LNCaP clone FGC (cell line): ENCODE measurements around the gene ARMS2.

Source experiments
- DNase-seq: peaks from one replicate; pipeline ENCODE4 v3.0.0-alpha.2; 2011; ENCODE audit warnings: low read depth
- H3K4me3 ChIP-seq: 2 replicates; pipeline ENCODE4 v1.5.1; 2011; ENCODE audit warnings: mild to moderate bottlenecking, low read depth, low read length, control low read depth
- CTCF ChIP-seq: IDR thresholded peaks from 2 replicates; pipeline ENCODE4 v1.5.1; 2012; ENCODE audit warnings: mild to moderate bottlenecking; ENCODE audit not compliant: control insufficient read depth, insufficient read depth; ENCODE audit errors: extremely low read depth

ARMS2 gene

GRCh38 chr10:122420624-122421007, 33.8 kb upstream of the ARMS2 start:
- no peak for TF ChIP-seq CTCF
- no peak for DNase-seq
- no peak overlapping the region for H3K4me3 ChIP-seq

GRCh38 chr10:122421054-122421625, 33.3 kb upstream of the ARMS2 start:
- no peak overlapping the region for H3K4me3 ChIP-seq
- TF ChIP-seq CTCF: no peak
- DNase-seq: no peak

GRCh38 chr10:122421742-122422141, 32.7 kb upstream of the ARMS2 start:
- TF ChIP-seq CTCF: no peak
- peak; percentile 25 for DNase-seq
- no peak overlapping the region for H3K4me3 ChIP-seq

GRCh38 chr10:122422266-122422989, 32.0 kb upstream of the ARMS2 start:
- H3K4me3 ChIP-seq: no peak overlapping the region
- TF ChIP-seq CTCF: no peak
- no peak for DNase-seq

- DNase-seq: no peak
- H3K4me3 ChIP-seq: no peak overlapping the region
- TF ChIP-seq CTCF: no peak
Observed at GRCh38 chr10:122424059-122424458, 30.4 kb upstream of the ARMS2 start.

GRCh38 chr10:122426829-122427228, 27.6 kb upstream of the ARMS2 start:
- no peak for TF ChIP-seq CTCF
- DNase-seq: no peak
- H3K4me3 ChIP-seq: no peak overlapping the region

GRCh38 chr10:122427280-122427679, 27.2 kb upstream of the ARMS2 start:
- no peak for DNase-seq
- TF ChIP-seq CTCF: no peak
- no peak overlapping the region for H3K4me3 ChIP-seq
